Measurements from ENCODE around the gene IL21. TPM values are rescaled to one million over a fixed set of nuclear protein-coding genes. Genes with fewer than 3 reads are reported as not detected.

IL21 gene
- polyA plus RNA-seq, 1 donor = not detected

DNA sequence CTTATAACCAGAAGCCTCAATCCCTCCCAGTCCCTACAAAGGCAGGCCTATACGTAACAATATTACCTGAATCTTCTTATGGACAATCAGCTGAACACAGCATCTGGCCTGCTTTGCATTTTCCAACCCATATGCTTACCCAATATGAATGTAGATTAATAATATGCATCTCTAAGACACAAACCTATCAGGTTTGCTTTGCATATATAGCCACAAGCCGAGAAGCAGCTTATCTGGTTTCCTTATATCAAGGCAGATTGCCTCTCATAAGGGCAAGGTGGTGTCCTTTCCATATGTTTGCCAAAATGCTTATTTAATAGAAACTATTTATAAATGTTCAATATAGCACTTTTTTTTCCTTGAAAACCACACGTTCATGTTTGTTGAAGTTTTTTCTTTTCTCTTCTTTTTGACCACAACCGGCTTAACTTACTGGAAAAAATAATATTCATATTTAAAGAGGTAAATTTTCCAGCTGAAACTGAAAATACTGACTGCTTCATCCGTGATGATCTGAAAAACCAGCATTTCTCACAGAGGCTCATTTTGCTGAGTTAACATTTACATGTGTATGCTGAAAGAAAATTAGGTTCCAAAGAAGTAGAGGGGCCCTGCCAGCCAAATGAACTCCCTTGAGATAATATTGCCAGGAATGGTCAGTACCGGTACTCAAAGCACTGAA lies 3.8 kb downstream of the IL21 start:
- H3K9me3 ChIP-seq (ENCODE audit: control insufficient read depth, low read depth, low read length) = no peaks in the 10 kb centered on the region
- H3K27me3 ChIP-seq (ENCODE audit: control insufficient read depth, insufficient read depth, low read length) = no peaks in the 10 kb centered on the region
- 76% methylated on average over 2 of the region's 6 CpGs for WGBS (ENCODE audit: insufficient coverage, low lambda C conversion rate)
- H3K4me3 ChIP-seq (ENCODE audit: low read length) = no peak overlapping the region
- H3K36me3 ChIP-seq (ENCODE audit: control insufficient read depth, insufficient read depth, low read length) = no peaks in the 10 kb centered on the region
- no peaks in the 10 kb centered on the region for H3K4me1 ChIP-seq (ENCODE audit: control insufficient read depth, insufficient read depth, low read length)
- no peak for DNase-seq
- no peak overlapping the region for H3K27ac ChIP-seq (ENCODE audit: low read length)

GRCh38 chr4:122614621-122615020 lies 6.2 kb downstream of the IL21 start:
- Histone ChIP-seq H3K36me3 (ENCODE audit: control insufficient read depth, insufficient read depth, low read length) (no peaks in the 10 kb centered on the region), H3K4me1 (ENCODE audit: control insufficient read depth, insufficient read depth, low read length) (no peaks in the 10 kb centered on the region), H3K27ac (ENCODE audit: low read length) (no peak overlapping the region), H3K27me3 (ENCODE audit: control insufficient read depth, insufficient read depth, low read length) (no peaks in the 10 kb centered on the region), H3K9me3 (ENCODE audit: control insufficient read depth, low read depth, low read length) (no peaks in the 10 kb centered on the region), H3K4me3 (ENCODE audit: low read length) (no peak overlapping the region)
- DNase-seq = no peak
- no CpG with 5 or more reads among the region's 1 CpG for WGBS (ENCODE audit: insufficient coverage, low lambda C conversion rate)

DNA sequence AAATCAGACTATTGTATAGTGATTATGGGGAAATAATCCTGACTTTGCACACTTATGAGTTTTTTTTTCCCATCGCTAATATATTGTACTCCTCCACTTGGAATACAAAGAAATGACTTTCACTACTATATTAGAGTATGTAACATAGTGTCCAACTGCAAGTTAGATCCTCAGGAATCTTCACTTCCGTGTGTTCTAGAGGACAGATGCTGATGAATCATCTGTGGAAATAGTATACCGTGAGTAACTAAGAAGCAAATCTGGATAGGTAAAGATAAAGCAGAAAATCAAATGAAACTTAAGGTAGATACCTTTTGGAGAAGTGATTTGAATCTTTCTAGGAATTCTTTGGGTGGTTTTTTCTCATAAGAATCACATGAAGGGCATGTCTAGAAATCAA lies 8.3 kb downstream of the IL21 start:
- WGBS (ENCODE audit: insufficient coverage, low lambda C conversion rate) = 67% methylated on average over 1 of the region's 3 CpGs
- no peak overlapping the region for H3K27ac ChIP-seq (ENCODE audit: low read length)
- H3K4me3 ChIP-seq (ENCODE audit: low read length) = no peak overlapping the region
- H3K9me3 ChIP-seq (ENCODE audit: control insufficient read depth, low read depth, low read length) = no peaks in the 10 kb centered on the region
- no peaks in the 10 kb centered on the region for H3K4me1 ChIP-seq (ENCODE audit: control insufficient read depth, insufficient read depth, low read length)
- no peaks in the 10 kb centered on the region for H3K27me3 ChIP-seq (ENCODE audit: control insufficient read depth, insufficient read depth, low read length)
- no peaks in the 10 kb centered on the region for H3K36me3 ChIP-seq (ENCODE audit: control insufficient read depth, insufficient read depth, low read length)
- no peak for DNase-seq

- no peaks in the 10 kb centered on the region for H3K36me3 ChIP-seq (ENCODE audit: control insufficient read depth, insufficient read depth, low read length)
- H3K27me3 ChIP-seq (ENCODE audit: control insufficient read depth, insufficient read depth, low read length) = peaks cover under 1% of the 10 kb centered on the region
- WGBS (ENCODE audit: insufficient coverage, low lambda C conversion rate) = no CpG with 5 or more reads among the region's 4 CpGs
- no peak for DNase-seq
- H3K4me1 ChIP-seq (ENCODE audit: control insufficient read depth, insufficient read depth, low read length) = no peaks in the 10 kb centered on the region
- no peak overlapping the region for H3K4me3 ChIP-seq (ENCODE audit: low read length)
- no peak overlapping the region for H3K27ac ChIP-seq (ENCODE audit: low read length)
- no peaks in the 10 kb centered on the region for H3K9me3 ChIP-seq (ENCODE audit: control insufficient read depth, low read depth, low read length)
Measured at GRCh38 chr4:122606364-122607043, 14.4 kb downstream of the IL21 start.

GRCh38 chr4:122604146-122604545 lies 16.7 kb downstream of the IL21 start:
- Histone ChIP-seq H3K9me3 (ENCODE audit: control insufficient read depth, low read depth, low read length) (no peaks in the 10 kb centered on the region), H3K27ac (ENCODE audit: low read length) (no peak overlapping the region), H3K27me3 (ENCODE audit: control insufficient read depth, insufficient read depth, low read length) (peaks cover 2% of the 10 kb centered on the region), H3K4me3 (ENCODE audit: low read length) (no peak overlapping the region), H3K36me3 (ENCODE audit: control insufficient read depth, insufficient read depth, low read length) (no peaks in the 10 kb centered on the region), H3K4me1 (ENCODE audit: control insufficient read depth, insufficient read depth, low read length) (no peaks in the 10 kb centered on the region)
- DNase-seq = no peak
- WGBS (ENCODE audit: insufficient coverage, low lambda C conversion rate) = no CpG with 5 or more reads among the region's 1 CpG

DNA sequence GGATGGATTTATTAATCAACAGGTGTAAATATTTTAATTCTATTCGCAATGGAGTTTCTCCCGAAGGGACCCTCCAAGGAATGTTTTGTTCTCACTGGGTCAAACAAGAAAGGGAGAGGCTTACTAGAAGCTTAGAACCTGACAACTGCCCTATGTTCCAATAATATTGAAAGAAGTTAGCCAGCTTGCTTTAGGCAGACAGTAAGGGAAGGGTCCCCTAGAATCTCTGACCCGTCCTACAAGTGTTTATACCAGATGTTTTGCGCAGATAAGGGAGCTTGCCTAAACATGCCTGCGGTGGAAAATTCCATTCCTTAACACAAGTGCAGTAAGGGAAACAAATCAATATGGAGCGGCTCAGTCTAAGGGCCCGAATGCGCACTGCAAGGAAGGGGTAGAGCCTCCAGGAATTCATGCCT lies 17.7 kb downstream of the IL21 start:
- Histone ChIP-seq H3K4me3 (ENCODE audit: low read length) (no peak overlapping the region), H3K36me3 (ENCODE audit: control insufficient read depth, insufficient read depth, low read length) (no peaks in the 10 kb centered on the region), H3K27ac (ENCODE audit: low read length) (no peak overlapping the region), H3K4me1 (ENCODE audit: control insufficient read depth, insufficient read depth, low read length) (no peaks in the 10 kb centered on the region), H3K9me3 (ENCODE audit: control insufficient read depth, low read depth, low read length) (no peaks in the 10 kb centered on the region), H3K27me3 (ENCODE audit: control insufficient read depth, insufficient read depth, low read length) (peaks cover 2% of the 10 kb centered on the region)
- no peak for DNase-seq
- 88% methylated on average over 2 of the region's 8 CpGs for WGBS (ENCODE audit: insufficient coverage, low lambda C conversion rate)

DNA sequence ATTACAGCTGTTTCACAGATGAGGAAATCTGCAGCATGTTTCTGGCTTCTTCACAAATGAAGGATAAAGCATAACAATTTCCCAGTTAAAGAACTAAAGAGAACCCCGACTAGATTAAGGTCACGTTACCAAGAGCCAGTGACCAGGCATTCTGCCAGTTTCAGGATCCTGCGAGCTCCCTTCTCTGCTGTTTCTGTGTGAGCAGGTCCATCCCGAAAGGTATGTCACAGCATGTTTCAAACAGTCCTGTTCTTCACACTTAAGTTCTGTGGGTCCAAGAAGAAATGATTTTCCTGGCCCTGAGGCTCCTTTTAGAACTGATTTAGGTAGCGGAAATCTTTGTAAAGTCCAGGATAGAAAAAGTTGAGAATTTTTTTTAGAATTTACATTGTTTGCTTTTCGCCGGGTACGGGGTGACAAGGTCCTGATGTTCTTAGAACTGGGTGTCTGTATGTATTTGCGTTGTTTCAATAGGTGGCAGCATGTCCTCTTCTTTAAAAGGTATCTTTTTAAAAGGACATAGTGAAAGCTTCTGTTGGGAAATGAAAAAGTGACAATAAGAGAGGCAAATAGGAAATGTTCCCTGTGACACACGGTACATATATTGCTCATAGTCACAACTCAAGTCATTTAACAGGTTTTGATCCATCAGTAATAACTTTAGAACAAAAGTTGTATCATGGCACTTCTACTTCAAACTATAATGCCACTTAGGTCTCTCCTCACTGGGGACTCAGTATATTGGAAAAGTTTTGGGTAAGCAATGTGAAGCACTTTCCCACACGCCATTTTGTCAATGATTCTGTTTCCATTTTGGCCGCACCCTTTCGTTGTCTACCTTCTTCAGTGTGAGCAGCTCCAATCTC lies 18.4 kb downstream of the IL21 start:
- DNase-seq = peak in 1 of 2 donors; percentile 22
- 21% methylated on average over 5 of the region's 13 CpGs for WGBS (ENCODE audit: insufficient coverage, low lambda C conversion rate)
- no peaks in the 10 kb centered on the region for H3K9me3 ChIP-seq (ENCODE audit: control insufficient read depth, low read depth, low read length)
- H3K27me3 ChIP-seq (ENCODE audit: control insufficient read depth, insufficient read depth, low read length) = peaks cover 2% of the 10 kb centered on the region
- H3K4me1 ChIP-seq (ENCODE audit: control insufficient read depth, insufficient read depth, low read length) = no peaks in the 10 kb centered on the region
- no peaks in the 10 kb centered on the region for H3K36me3 ChIP-seq (ENCODE audit: control insufficient read depth, insufficient read depth, low read length)
- no peak overlapping the region for H3K4me3 ChIP-seq (ENCODE audit: low read length)
- H3K27ac ChIP-seq (ENCODE audit: low read length) = no peak overlapping the region

GRCh38 chr4:122591196-122591595 lies 29.7 kb downstream of the IL21 start:
- no peak for DNase-seq
- H3K27ac ChIP-seq (ENCODE audit: low read length) = no peak overlapping the region
- no peak overlapping the region for H3K4me3 ChIP-seq (ENCODE audit: low read length)
- H3K4me1 ChIP-seq (ENCODE audit: control insufficient read depth, insufficient read depth, low read length) = no peaks in the 10 kb centered on the region
- 83% methylated on average over 1 of the region's 2 CpGs for WGBS (ENCODE audit: insufficient coverage, low lambda C conversion rate)
- no peaks in the 10 kb centered on the region for H3K27me3 ChIP-seq (ENCODE audit: control insufficient read depth, insufficient read depth, low read length)
- no peaks in the 10 kb centered on the region for H3K9me3 ChIP-seq (ENCODE audit: control insufficient read depth, low read depth, low read length)
- H3K36me3 ChIP-seq (ENCODE audit: control insufficient read depth, insufficient read depth, low read length) = no peaks in the 10 kb centered on the region

GRCh38 chr4:122588453-122589238 lies 32.2 kb downstream of the IL21 start:
- H3K4me3 ChIP-seq (ENCODE audit: low read length) = no peak overlapping the region
- no peaks in the 10 kb centered on the region for H3K36me3 ChIP-seq (ENCODE audit: control insufficient read depth, insufficient read depth, low read length)
- no peaks in the 10 kb centered on the region for H3K27me3 ChIP-seq (ENCODE audit: control insufficient read depth, insufficient read depth, low read length)
- 50% methylated on average over 1 of the region's 4 CpGs for WGBS (ENCODE audit: insufficient coverage, low lambda C conversion rate)
- no peak overlapping the region for H3K27ac ChIP-seq (ENCODE audit: low read length)
- no peak for DNase-seq
- no peaks in the 10 kb centered on the region for H3K4me1 ChIP-seq (ENCODE audit: control insufficient read depth, insufficient read depth, low read length)
- H3K9me3 ChIP-seq (ENCODE audit: control insufficient read depth, low read depth, low read length) = no peaks in the 10 kb centered on the region

GRCh38 chr4:122584519-122584918 lies 36.3 kb downstream of the IL21 start:
- H3K9me3 ChIP-seq (ENCODE audit: control insufficient read depth, low read depth, low read length) = no peaks in the 10 kb centered on the region
- peak in 1 of 2 donors; percentile 14 for DNase-seq
- H3K4me1 ChIP-seq (ENCODE audit: control insufficient read depth, insufficient read depth, low read length) = no peaks in the 10 kb centered on the region
- no peaks in the 10 kb centered on the region for H3K27me3 ChIP-seq (ENCODE audit: control insufficient read depth, insufficient read depth, low read length)
- no CpG with 5 or more reads among the region's 1 CpG for WGBS (ENCODE audit: insufficient coverage, low lambda C conversion rate)
- no peaks in the 10 kb centered on the region for H3K36me3 ChIP-seq (ENCODE audit: control insufficient read depth, insufficient read depth, low read length)
- no peak overlapping the region for H3K27ac ChIP-seq (ENCODE audit: low read length)
- H3K4me3 ChIP-seq (ENCODE audit: low read length) = no peak overlapping the region
